ENCODE results near the gene LRFN4. TPM values are rescaled to one million over a fixed set of nuclear protein-coding genes. Genes with fewer than 3 reads are reported as not detected.

Gene LRFN4
- total RNA-seq, 4 donors from 2014 or later, result 6.7 to 13.5 (median 7.2) TPM

GRCh38 chr11:66880496-66881450 lies 23.9 kb downstream of the LRFN4 start:
- no peak for DNase-seq
- intact Hi-C loops (cut with DNase I), result no loop called here
- H3K4me1 ChIP-seq, result peaks cover 37 to 65% (median 45%) of the 10 kb centered on the region in 3 donors
- H3K9me3 ChIP-seq, result no peaks in the 10 kb centered on the region
- no peak overlapping the region for H3K4me3 ChIP-seq
- WGBS, 2 donors, result 22 to 31% methylated on average over 5 to 6 of the region's 14 CpGs
- TF ChIP-seq CTCF (IDR thresholded peaks at IDR 0.05) (no peak), POLR2A (IDR thresholded peaks at IDR 0.05) (no peak)
- no peaks in the 10 kb centered on the region for H3K27me3 ChIP-seq
- no peaks in the 10 kb centered on the region for H3K36me3 ChIP-seq
- H3K27ac ChIP-seq, result peak overlapping the region in 3 of 4 donors; percentile 9 to 38 (median 24)

GRCh38 chr11:66881451-66881835 lies 24.6 kb downstream of the LRFN4 start:
- no peaks in the 10 kb centered on the region for H3K27me3 ChIP-seq
- intact Hi-C loops (cut with DNase I), result no loop called here
- no peak overlapping the region for H3K4me3 ChIP-seq
- WGBS, 2 donors, result no CpG with 5 or more reads among the region's 10 CpGs
- peaks cover 37 to 65% (median 45%) of the 10 kb centered on the region in 3 donors for H3K4me1 ChIP-seq
- peak overlapping the region; percentile 3 to 38 (median 16) for H3K27ac ChIP-seq
- no peaks in the 10 kb centered on the region for H3K9me3 ChIP-seq
- H3K36me3 ChIP-seq, result no peaks in the 10 kb centered on the region
- TF ChIP-seq POLR2A (IDR thresholded peaks at IDR 0.05) (no peak), CTCF (IDR thresholded peaks at IDR 0.05) (peak in 1 of 6 experiments; percentile 17)
- DNase-seq, result no peak

GRCh38 chr11:66881927-66882452 lies 25.1 kb downstream of the LRFN4 start:
- intact Hi-C loops (cut with DNase I), result no loop called here

DNA sequence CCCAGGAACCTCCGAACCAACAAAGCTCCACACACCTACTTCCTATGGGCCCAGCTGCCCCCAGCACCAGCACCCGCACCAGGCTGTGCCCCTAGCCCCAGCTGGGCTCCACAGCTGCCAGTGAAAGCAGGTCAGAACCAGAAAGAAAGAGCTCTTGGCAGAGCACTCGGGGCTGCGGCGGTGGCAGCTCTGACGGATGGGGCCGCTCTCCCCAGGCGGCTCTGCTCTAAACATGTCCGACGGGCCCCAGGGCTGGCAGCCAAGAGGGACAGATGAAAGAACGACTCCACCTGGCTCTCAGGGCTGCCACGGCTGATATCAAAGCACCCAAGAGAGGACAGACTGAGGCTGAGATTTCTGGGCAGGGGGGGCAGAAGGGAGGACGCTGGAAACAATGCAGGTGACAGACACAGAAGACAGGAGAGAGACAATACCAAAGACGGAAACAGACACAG lies 25.7 kb downstream of the LRFN4 start:
- H3K4me3 ChIP-seq, result peak overlapping the region in 3 of 4 donors; percentile 28 to 51 (median 29)
- 30 to 36% methylated on average over 3 to 9 of the region's 14 CpGs for WGBS, 2 donors
- intact Hi-C loops (cut with DNase I), result no loop called here
- peak overlapping the region; percentile 40 to 77 (median 74) for H3K27ac ChIP-seq
- no peaks in the 10 kb centered on the region for H3K9me3 ChIP-seq
- H3K36me3 ChIP-seq, result no peaks in the 10 kb centered on the region
- TF ChIP-seq CTCF (IDR thresholded peaks at IDR 0.05) (no peak), POLR2A (IDR thresholded peaks at IDR 0.05) (no peak)
- no peak for DNase-seq
- H3K4me1 ChIP-seq, result peaks cover 37 to 65% (median 45%) of the 10 kb centered on the region in 3 donors
- no peaks in the 10 kb centered on the region for H3K27me3 ChIP-seq

More at GRCh38 chr11:66881927-66882452, 25.1 kb downstream of the LRFN4 start:
- no peak for TF ChIP-seq CTCF (IDR thresholded peaks at IDR 0.05)
- no peak for TF ChIP-seq POLR2A (IDR thresholded peaks at IDR 0.05)
- Histone ChIP-seq H3K4me3 (no peak overlapping the region), H3K9me3 (no peaks in the 10 kb centered on the region), H3K27ac (peak overlapping the region; percentile 40 to 77 (median 74)), H3K27me3 (no peaks in the 10 kb centered on the region), H3K36me3 (no peaks in the 10 kb centered on the region), H3K4me1 (peaks cover 37 to 65% (median 45%) of the 10 kb centered on the region in 3 donors)
- WGBS, 2 donors, result 28 to 100% methylated on average over 1 to 3 of the region's 9 CpGs
- DNase-seq, result no peak
